Progenitor cell of endocrine pancreas (in vitro differentiated cells): ENCODE measurements around the gene ITSN2. TPM values are rescaled to one million over a fixed set of nuclear protein-coding genes. Genes with fewer than 3 reads are reported as not detected.

Experiments
- DNase-seq: peaks from one replicate; pipeline ENCODE4 v3.0.0; 2021; ENCODE audit warnings: low spot score; ENCODE audit not compliant: unreplicated experiment
- H3K27ac Mint-ChIP-seq: 2 replicates; pipeline ENCODE4 v1.8.0; 2021; ENCODE audit warnings: mild to moderate bottlenecking, moderate library complexity, mixed read lengths
- H3K27me3 Mint-ChIP-seq: 2 replicates; pipeline ENCODE4 v1.8.0; 2021; ENCODE audit warnings: mixed read lengths
- H3K36me3 Mint-ChIP-seq: 2 replicates; pipeline ENCODE4 v1.8.0; 2022; ENCODE audit warnings: mixed read lengths; ENCODE audit not compliant: insufficient read depth
- H3K4me1 Mint-ChIP-seq: 2 replicates; pipeline ENCODE4 v1.8.0; 2021; ENCODE audit warnings: low read depth, mixed read lengths
- H3K4me3 Mint-ChIP-seq: 2 replicates; pipeline ENCODE4 v1.8.0; 2021; ENCODE audit warnings: low read depth, mild to moderate bottlenecking, moderate library complexity, mixed read lengths
- H3K9me3 Mint-ChIP-seq: 2 replicates; pipeline ENCODE4 v1.8.0; 2021; ENCODE audit warnings: low read depth, mixed read lengths
- total RNA-seq: library from RNA; stranded (reverse); gene quantifications from 2 replicates; pipeline ENCODE4 v1.2.1, GENCODE V29; 2021
- TF ChIP-seq, protein P1 (sequence below): fragments of 200-600 bp; sonication (generic); IDR thresholded peaks from one replicate; pipeline ENCODE4 v1.5.0; 2021; ENCODE audit warnings: antibody characterized with exemption, mild to moderate bottlenecking; ENCODE audit not compliant: unreplicated experiment

ITSN2 gene
- total RNA-seq, 1 donor from 2014 or later: 26.7 TPM

DNA sequence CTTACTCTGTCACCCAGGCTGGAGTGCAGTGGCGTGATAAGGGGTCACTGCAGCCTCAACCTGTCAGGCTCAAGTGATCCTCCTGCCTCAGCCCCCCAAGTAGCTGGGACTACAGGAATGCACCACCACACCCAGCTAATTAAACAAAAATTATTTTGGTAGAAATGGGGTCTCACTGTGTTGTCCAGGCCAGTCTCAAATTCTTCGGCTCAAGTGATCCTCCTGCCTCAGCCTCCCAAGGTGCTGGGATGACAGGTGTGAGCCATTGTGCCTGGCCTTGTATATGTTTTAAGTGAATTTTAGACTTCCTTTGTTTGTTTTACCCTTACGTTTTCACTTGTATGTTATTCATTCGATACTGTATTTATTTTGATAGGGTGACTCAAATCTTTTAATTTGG is 34.7 kb upstream of the ITSN2 start:
- Mint-ChIP-seq H3K4me3 (no peak overlapping the region), H3K27me3 (no peaks in the 10 kb centered on the region), H3K4me1 (no peaks in the 10 kb centered on the region), H3K36me3 (no peaks in the 10 kb centered on the region), H3K9me3 (no peaks in the 10 kb centered on the region), H3K27ac (no peak overlapping the region)
- DNase-seq: no peak
- TF ChIP-seq, protein P1, sequence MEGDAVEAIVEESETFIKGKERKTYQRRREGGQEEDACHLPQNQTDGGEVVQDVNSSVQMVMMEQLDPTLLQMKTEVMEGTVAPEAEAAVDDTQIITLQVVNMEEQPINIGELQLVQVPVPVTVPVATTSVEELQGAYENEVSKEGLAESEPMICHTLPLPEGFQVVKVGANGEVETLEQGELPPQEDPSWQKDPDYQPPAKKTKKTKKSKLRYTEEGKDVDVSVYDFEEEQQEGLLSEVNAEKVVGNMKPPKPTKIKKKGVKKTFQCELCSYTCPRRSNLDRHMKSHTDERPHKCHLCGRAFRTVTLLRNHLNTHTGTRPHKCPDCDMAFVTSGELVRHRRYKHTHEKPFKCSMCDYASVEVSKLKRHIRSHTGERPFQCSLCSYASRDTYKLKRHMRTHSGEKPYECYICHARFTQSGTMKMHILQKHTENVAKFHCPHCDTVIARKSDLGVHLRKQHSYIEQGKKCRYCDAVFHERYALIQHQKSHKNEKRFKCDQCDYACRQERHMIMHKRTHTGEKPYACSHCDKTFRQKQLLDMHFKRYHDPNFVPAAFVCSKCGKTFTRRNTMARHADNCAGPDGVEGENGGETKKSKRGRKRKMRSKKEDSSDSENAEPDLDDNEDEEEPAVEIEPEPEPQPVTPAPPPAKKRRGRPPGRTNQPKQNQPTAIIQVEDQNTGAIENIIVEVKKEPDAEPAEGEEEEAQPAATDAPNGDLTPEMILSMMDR: no peak

DNA sequence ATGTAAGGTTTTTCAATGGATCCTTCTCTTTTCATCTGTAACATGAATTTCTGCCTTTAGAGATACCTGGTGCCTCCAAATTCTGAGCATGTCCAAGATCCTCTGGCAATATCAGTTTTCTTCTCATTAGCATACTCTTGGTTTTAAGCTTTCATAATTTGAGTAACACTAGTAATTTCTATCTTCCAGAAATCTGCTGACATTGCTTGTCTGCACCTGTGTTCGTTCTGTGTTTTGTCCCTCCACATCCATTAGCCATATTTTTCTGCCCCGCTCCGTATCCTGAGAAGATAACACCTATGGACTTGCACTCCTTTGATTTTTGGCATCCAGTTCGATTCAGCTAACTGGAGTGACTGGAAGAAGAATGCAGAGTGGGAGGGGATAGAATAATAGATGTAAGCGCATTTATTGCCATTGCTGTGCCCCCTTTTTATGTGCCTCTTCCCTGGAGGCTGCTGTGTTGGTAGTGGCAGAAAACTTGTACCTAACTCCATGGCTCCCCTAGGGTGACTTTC is 32.3 kb upstream of the ITSN2 start:
- Mint-ChIP-seq H3K27me3 (no peaks in the 10 kb centered on the region), H3K4me1 (no peaks in the 10 kb centered on the region), H3K9me3 (no peaks in the 10 kb centered on the region), H3K4me3 (no peak overlapping the region), H3K27ac (no peak overlapping the region), H3K36me3 (no peaks in the 10 kb centered on the region)
- TF ChIP-seq, protein P1: no peak
- no peak for DNase-seq

DNA sequence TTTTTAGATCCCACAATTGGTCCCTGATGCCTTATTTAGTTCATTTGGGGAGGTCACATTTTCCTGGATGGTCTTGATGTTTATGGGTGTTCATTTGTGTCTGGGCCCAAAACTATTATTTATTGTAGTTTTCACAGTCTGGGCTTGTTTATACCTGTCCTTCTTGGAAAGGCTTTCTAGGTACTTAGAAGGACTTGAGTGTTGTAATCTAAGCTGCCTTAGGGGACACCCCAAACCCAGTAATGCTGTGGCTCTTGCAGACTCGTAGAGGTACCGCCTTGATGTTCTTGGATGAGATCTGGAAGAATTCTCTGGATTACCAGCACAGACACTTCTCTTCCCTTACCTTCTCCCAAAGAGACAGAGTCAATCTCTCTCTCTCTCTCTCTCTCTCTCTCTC is 25.0 kb upstream of the ITSN2 start:
- Mint-ChIP-seq H3K9me3 (no peaks in the 10 kb centered on the region), H3K36me3 (no peaks in the 10 kb centered on the region), H3K4me3 (no peak overlapping the region), H3K27me3 (no peaks in the 10 kb centered on the region), H3K4me1 (peaks cover 1% of the 10 kb centered on the region), H3K27ac (no peak overlapping the region)
- DNase-seq: no peak
- TF ChIP-seq, protein P1: no peak

DNA sequence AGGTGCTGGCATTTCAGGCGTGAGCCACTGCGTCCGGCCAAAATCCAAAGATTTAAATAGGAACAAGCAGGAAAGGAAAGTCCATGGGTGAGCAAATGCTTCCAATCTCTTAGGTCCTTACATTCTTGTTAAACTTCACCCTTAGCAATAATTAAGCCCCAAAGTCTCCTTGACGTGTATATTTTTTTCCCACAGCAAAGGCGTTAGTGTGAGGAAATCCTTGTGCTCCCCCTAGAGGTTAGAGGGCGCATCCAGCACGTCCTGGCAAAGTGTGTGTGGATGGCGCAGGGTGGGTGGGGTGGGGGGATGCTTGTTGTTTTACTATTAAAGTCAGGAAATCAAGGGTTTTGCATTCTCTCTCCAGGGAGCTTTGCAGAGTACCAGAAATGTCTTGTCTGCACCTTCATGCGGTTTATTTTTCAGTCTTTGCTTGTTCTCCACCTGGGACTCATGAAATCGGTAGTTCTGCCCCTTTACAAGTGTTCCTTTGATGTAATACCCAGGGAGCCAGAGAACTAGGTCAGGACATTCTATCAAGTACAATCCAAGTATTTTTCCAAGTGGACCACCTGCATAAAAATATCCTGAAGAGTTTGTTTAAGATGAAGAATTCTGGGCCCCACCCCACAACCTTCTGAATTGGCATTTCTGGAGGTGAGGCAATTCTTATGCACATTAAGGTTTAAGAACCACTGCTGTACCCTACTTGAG is 22.2 kb upstream of the ITSN2 start:
- peaks cover 1% of the 10 kb centered on the region for H3K4me1 Mint-ChIP-seq
- TF ChIP-seq, protein P1: peak; percentile 74
- H3K36me3 Mint-ChIP-seq: no peaks in the 10 kb centered on the region
- no peaks in the 10 kb centered on the region for H3K9me3 Mint-ChIP-seq
- H3K27ac Mint-ChIP-seq: no peak overlapping the region
- no peak overlapping the region for H3K4me3 Mint-ChIP-seq
- DNase-seq: peak; percentile 26
- no peaks in the 10 kb centered on the region for H3K27me3 Mint-ChIP-seq

DNA sequence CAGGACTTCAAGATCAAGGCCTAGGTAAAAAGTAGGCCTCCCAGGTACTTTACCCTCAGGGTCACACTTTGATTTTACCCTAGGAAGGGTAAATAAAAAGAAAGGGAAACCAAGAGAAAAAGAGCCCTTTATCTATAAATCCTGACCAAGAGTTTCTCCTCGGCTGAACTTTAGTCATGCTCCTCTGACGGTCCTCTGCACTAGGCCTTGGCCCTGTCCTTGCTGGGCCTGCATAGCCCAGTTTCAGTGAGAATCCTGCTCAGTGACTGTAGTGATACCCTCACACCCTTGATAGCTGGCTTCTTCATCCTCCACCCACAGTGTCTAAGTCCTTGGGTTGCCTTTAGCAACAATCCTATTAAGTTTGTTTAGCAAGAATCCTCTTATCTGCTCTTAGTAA is 20.5 kb upstream of the ITSN2 start:
- H3K36me3 Mint-ChIP-seq: no peaks in the 10 kb centered on the region
- TF ChIP-seq, protein P1: no peak
- peaks cover 1% of the 10 kb centered on the region for H3K4me1 Mint-ChIP-seq
- no peak for DNase-seq
- no peaks in the 10 kb centered on the region for H3K27me3 Mint-ChIP-seq
- H3K4me3 Mint-ChIP-seq: no peak overlapping the region
- H3K9me3 Mint-ChIP-seq: no peaks in the 10 kb centered on the region
- peak overlapping the region; percentile 42 for H3K27ac Mint-ChIP-seq
